GM21717 (cell line): ENCODE results near the gene ADAM17.
"Not testable (repeated sequence)": the region's sequence is repeated elsewhere in the genome, so short reads cannot be mapped to it uniquely, and the experiment has no call there.

Experiments
- ATAC-seq: cut with Tn5 transposase; IDR thresholded peaks from one replicate; pipeline ENCODE4 v1.9.1; 2021; ENCODE audit warnings: mild to moderate bottlenecking, moderate library complexity; ENCODE audit not compliant: unreplicated experiment

Gene ADAM17

GRCh38 chr2:9555297-9556120 lies at the start of gene ADAM17:
Gene ADAM17 (minus strand): TSS chr2:9555830. CDS start chr2:9555605, 225 bp downstream.
- ATAC-seq: peak; percentile 85

DNA sequence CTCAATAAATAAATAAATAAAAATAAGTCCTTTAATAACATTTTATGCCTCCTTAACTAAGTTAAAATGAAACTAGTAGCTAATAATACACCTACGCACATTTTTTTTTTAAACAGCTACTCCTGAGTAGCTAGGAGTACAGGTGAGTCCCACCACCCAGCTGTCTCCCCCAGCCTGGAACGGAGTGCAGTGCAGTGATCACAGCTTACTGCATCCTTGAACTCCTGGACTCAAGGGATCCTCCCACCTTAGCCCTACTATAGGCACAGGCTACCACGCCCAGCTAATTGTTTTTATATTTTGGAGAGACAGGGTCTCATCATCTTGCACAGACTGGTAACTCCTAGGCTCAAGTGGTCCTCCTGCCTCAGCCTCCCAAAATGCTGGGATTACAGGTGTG lies 46.8 kb upstream of the ADAM17 start:
- no peak for ATAC-seq

DNA sequence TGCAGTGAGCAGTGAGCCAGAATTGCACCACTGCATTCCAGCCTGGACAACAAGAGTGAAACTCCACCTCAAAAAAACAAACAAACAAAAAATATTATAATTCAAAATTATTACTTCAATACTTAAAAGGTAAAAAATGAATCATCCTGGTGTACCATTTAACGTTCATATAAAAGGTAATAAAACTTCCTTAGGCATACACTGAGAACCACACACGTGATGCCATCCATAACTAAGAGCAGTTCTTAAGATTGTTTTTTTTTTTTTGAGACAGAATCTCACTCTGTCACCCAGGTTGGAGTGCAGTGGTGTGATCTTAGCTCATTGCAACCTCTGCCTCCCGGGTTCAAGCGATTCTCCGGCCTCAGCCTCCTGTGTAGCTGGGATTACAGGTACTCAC lies 45.8 kb upstream of the ADAM17 start:
- ATAC-seq: no peak

DNA sequence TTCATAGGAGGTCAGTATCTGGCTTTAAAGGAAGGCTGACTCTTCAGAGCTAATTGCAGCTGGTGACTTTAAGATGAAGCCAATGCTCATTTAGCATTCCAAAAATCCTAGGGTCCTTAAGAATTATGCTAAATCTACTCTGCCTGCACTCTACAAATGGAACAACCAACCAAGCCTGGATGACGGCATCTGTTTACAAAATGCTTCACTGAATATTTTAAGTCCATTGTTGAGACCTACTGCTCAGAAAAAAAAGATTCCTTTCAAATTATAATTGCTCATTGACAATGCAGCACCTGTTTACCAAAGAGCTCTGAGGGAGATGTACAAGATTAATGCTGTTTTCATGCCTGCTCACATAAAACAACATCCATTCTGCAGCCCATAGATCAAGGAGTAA lies 43.8 kb upstream of the ADAM17 start:
- no peak for ATAC-seq

- ATAC-seq: no peak
Measured at GRCh38 chr2:9596621-9597311, 41.1 kb upstream of the ADAM17 start.

DNA sequence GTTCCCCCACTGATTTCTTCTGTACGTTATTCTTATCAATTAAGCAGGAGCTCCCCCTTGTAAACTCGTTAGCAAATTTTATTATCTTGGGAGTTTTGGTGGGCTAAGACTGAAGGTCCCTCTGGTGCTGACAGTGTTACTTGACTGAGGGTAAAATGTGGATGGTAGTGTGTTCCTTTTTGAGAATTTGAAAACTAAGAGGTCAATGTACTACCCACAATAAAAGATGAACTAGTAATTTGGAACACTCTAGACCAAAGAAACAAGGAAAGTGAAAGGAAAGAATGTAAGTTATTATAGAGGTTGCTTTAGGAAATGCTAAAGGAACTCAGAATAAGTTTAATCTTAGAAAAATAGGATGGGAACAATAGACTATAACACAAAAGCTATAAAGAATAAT lies 40.1 kb upstream of the ADAM17 start:
- ATAC-seq: no peak

DNA sequence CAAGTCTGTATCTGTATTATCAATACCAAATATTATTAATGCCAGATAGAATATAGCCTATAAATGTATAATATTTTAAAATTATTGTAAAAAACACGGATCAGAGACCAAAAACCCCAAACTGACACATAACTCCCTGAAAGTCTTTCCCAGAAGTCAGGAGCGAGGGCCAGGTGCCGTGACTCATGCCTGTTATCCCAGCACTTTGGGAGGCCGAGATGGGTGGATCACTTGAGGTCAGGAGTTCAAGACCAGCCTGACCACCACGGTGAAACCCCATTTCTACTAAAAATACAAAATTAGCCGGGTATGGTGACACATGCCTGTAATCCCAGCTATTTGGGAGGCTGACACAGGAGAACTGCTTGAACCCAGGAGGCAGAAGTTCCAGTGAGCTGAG lies 39.6 kb upstream of the ADAM17 start:
- not testable (repeated sequence) for ATAC-seq

GRCh38 chr2:9594366-9595054 lies 38.9 kb upstream of the ADAM17 start:
- peak; percentile 35 for ATAC-seq

GRCh38 chr2:9593925-9594324 lies 38.3 kb upstream of the ADAM17 start:
- no peak for ATAC-seq

- ATAC-seq: no peak
Measured at GRCh38 chr2:9592699-9593098, 37.1 kb upstream of the ADAM17 start.

DNA sequence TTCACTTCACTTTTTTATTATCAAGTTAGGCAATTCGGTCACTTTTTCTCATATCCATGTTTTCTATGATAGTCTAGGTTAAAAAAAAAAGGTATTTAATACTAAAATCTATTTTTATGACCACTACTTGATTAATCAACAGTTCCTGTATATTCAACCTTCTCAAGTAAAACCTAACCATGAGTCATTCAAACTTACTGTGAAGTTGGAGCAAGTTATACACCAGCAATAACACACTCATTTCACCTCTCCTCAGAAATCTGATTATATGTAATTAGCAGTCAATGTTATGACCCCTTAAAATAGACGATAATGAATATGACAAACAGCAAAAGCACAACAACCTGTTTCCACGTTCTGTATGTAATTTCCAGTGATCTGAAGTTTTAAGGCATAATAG lies 35.0 kb upstream of the ADAM17 start:
- ATAC-seq: no peak

DNA sequence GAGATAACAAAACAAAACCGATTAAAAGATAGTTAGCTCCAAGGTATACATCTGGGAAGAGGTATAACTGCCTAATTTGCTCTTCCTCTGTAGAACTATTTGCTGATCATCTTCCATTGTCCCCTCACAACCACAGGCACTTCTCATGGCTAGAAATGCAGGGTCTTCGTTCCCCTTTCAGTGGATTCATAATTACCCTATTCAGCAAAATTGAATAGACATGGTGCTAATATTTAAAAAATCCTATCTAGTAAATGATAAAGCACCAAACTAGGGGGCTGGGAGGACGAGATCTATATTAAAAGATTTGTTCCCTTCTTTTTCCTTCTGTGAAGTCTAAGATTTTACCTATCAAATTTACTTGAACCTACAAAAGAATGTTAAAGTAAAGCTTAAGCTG lies 30.8 kb upstream of the ADAM17 start:
- ATAC-seq: no peak

DNA sequence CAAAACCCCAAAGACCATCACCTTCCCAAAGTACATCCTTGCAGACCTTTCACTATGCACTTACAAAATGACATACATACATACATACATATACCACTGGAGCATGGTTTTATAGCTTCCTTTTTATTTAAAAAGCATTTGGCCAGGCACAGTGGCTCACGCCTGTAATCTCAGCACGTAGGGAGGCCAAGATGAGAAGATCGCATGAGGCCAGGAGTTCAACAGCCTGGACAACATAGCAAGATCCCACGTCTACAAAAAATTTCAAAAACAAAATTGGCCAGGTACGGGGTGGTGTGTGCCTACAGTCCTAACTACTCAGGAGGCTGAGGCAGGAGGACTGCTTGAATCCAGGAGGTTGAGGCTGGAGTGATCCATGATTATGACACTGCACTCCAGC lies 29.9 kb upstream of the ADAM17 start:
- no peak for ATAC-seq

DNA sequence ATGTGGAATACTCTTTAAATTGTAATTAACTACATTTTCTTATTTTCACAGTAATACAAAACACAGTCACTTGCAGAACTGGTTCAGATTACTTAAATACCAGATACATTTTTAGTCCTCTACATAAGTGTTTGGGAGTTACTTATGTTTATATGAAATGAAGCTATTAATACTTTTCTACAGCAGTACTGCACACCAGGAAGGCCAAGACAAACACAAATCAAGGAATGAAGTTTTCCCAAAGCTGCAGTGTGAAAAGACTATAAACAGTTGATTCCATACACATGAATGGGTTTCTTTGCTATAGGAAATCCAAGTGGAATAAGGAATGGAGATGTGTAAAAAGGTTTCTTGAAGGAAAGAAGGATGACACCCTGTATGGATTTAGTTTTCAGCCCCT lies 29.3 kb upstream of the ADAM17 start:
- ATAC-seq: not testable (repeated sequence)

DNA sequence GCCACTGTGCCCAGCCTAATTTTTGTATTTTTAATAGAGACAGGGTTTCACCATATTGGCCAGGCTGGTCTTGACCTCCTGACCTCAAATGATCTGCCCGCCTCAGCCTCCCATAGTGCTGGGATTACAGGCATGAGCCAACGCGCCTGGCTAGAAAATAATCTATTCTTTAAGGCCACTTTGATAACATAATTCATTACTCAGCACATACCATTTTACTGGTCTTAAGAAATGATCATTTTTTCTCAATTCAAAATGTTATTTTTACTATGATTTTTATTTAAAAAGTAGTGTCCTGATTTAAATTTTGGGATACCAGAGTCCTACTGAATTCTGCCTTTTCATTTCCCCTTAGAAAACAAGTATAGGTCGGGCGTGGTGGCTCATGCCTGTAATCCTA lies 27.0 kb upstream of the ADAM17 start:
- ATAC-seq: no peak

DNA sequence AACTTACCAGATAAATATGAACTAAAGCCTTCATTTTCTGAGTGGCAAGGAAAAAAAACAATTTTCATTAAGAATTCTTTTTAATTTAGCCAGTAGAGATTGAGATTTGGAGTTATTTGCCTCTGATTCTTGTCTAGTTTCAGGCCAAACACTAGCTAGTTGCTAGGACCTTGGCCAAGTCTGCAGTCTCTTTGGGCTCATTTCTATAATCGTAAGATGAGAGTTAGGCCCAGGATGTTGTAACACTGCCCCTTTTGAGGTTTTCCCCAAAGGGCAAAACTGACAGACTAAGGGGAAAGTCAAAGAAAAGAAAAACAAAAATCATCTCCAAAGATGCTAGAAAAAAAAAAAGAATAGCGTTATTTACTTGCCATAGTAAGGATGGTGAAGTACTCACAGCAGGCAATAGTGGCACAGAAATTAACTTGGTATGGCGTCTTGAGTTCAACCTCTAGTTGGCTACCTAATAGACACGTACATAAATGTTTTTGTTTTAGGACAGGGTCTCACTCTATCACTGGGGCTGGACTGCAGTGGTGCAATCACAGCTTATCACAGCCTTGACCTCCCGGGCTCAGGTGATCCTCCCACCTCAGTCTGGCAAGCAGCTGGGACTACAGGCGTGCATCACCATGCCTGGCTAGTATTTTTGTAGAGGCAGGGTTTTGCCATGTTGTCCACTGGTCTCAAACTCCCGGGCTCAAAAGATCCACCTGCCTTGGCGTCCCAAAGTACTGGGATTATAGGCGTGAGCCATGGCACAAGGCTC lies 23.0 kb upstream of the ADAM17 start:
- no peak for ATAC-seq

GRCh38 chr2:9574331-9574730 lies 18.7 kb upstream of the ADAM17 start:
- ATAC-seq: no peak

- no peak for ATAC-seq
Measured at GRCh38 chr2:9573840-9574239, 18.2 kb upstream of the ADAM17 start.

DNA sequence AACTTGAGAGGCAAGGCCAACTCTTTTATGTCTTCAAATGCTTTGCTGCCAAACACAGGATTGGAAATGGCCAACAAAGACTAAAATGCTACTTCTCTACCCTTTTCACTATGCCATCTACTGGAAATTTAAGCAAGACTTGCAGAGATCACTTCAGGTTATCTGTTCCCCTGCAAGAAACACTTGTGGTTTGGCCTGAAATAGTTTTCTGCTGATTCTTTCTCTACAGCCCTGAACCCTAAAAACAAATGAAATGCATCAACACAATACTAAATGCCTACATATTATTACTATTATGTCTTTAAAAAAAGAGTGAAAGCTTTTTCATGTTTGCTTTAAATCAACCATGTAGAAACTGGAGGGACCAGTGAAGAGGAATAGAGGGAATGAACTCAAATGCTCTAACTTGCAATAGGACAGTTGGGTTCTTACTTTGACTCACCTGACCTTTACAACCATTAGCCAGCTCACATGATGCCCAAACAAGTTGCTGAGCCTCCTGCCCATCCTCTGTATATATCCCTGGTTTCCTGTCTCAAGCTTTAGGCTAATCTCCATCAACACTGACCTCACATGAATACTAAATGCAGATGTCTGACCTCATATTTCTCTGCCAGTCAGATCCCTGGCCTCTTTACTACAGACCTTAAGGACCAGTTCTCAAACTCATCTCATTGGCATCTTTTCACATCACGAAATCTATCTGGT lies 17.5 kb upstream of the ADAM17 start:
- ATAC-seq: no peak
